Kasumi-1 (cell line): ENCODE data around the gene GALK1.
A peak's percentile ranks its signal among the peaks of the same experiment; 100 is the strongest.
"Not testable (repeated sequence)": the region's sequence is repeated elsewhere in the genome, so short reads cannot be mapped to it uniquely, and the experiment has no call there.

Experiments used
- DNase-seq, 2 experiments: peaks; one replicate each; lab custom pipeline; 2025; lab: John Stamatoyannopoulos, UW

Gene GALK1

GRCh38 chr17:75763613-75764416 is 1.2 kb downstream of the GALK1 start:
- DNase-seq, result peak in 1 of 2 experiments; percentile 35

- DNase-seq, result no peak
Measured at GRCh38 chr17:75763269-75763607, 1.8 kb downstream of the GALK1 start.

GRCh38 chr17:75762513-75763268 is 2.3 kb downstream of the GALK1 start:
- DNase-seq, result no peak

- DNase-seq, result not testable (repeated sequence)
Measured at GRCh38 chr17:75759978-75760640, 4.9 kb downstream of the GALK1 start.

GRCh38 chr17:75759457-75759856 is 5.5 kb downstream of the GALK1 start:
- no peak for DNase-seq

- peak; percentile 43 to 49 for DNase-seq
Measured at GRCh38 chr17:75758131-75758905, 6.7 kb downstream of the GALK1 start.

- no peak for DNase-seq
Measured at GRCh38 chr17:75757086-75757681, 7.8 kb downstream of the GALK1 start.

- DNase-seq, result no peak
Measured at GRCh38 chr17:75756451-75757085, 8.4 kb downstream of the GALK1 start.

- DNase-seq, result no peak
Measured at GRCh38 chr17:75755990-75756389, 9.0 kb downstream of the GALK1 start.

GRCh38 chr17:75755205-75755901 is 9.6 kb downstream of the GALK1 start:
- no peak for DNase-seq

GRCh38 chr17:75754378-75755204 is 10.4 kb downstream of the GALK1 start:
- DNase-seq, result no peak

- peak; percentile 82 to 83 for DNase-seq
Measured at GRCh38 chr17:75753514-75754377, 11.2 kb downstream of the GALK1 start.

GRCh38 chr17:75752802-75753513 is 12.0 kb downstream of the GALK1 start:
- no peak for DNase-seq

- DNase-seq, result no peak
Measured at GRCh38 chr17:75752405-75752709, 12.6 kb downstream of the GALK1 start.

GRCh38 chr17:75751676-75752404 is 13.2 kb downstream of the GALK1 start:
- no peak for DNase-seq

- no peak for DNase-seq
Measured at GRCh38 chr17:75750661-75751423, 14.2 kb downstream of the GALK1 start.
